WI38 (cell line): ENCODE data around the gene KRT17.

ENCODE experiments used
- H3K4me3 ChIP-seq: 2 replicates; pipeline ENCODE4 v1.5.1; 2011; ENCODE audit warnings: low read depth, mild to moderate bottlenecking, control low read depth, low read length
- TF ChIP-seq, protein P1 (sequence below): IDR thresholded peaks from 2 replicates; pipeline ENCODE4 v1.5.1; 2012; ENCODE audit warnings: low read depth, mild to moderate bottlenecking, control low read depth, low read length

The KRT17 gene

DNA sequence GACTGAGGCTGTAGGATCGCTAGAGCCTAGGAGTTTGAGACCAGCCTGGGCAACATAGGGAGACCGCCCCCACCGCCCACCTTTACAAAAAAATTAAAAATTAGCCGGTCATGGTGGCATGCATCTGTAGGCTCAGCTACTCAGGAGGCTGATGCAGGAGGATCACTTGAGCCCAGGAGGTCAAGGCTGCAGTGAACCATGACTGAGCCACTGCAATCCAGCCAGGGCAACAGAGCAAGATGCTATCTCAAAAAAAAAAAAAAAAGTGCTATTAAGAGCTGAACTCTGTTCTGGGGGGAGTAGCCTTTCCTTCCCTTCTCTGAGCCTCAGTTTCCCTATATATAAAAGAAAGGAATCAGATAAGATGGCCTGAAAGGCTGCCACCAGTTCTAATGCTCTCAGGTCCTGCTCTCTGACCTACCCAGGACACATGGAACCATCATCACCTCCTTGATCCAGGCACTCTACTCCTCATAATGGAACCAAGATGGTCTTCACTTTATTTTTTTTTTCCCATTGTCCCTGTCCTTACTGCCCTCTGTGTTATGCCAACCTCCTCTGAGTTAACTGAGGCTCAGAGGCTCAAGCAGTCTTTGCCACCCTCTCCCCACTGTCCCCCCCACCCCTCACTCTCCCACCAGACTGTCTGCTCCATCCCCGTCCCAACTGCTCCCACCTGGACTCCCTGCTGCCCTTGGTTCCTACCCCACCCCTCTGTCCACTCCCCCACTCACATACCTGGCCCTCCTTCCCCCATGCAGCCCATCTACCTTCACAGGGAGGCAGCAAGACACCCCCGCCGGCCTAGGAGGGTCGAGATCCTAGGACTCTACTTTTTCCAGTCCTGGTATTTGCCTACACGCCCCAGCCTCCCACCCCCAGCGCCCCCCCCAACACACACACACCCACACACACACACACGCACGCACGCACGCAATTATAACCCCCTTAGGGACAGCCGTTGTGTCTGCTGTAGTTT is 40.5 kb upstream of the KRT17 start:
- H3K4me3 ChIP-seq = no peak overlapping the region

DNA sequence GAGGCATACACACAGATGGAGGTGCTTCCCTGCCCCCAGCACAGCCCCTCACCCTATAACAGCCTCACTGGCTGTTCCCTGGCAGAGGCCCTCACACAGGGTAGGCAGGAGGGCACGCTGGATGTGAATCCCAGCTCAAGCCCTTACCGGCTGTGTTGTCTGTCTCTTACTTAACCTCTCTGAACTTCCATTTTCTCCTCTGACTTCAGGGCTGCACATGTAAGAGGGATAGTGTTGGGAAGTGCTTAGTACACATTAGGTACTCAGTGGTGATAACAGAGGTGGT is 39.7 kb upstream of the KRT17 start:
- TF ChIP-seq, protein P1, sequence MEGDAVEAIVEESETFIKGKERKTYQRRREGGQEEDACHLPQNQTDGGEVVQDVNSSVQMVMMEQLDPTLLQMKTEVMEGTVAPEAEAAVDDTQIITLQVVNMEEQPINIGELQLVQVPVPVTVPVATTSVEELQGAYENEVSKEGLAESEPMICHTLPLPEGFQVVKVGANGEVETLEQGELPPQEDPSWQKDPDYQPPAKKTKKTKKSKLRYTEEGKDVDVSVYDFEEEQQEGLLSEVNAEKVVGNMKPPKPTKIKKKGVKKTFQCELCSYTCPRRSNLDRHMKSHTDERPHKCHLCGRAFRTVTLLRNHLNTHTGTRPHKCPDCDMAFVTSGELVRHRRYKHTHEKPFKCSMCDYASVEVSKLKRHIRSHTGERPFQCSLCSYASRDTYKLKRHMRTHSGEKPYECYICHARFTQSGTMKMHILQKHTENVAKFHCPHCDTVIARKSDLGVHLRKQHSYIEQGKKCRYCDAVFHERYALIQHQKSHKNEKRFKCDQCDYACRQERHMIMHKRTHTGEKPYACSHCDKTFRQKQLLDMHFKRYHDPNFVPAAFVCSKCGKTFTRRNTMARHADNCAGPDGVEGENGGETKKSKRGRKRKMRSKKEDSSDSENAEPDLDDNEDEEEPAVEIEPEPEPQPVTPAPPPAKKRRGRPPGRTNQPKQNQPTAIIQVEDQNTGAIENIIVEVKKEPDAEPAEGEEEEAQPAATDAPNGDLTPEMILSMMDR = no peak
- H3K4me3 ChIP-seq = no peak overlapping the region

More for the DNA sequence above, 40.5 kb upstream of the KRT17 start:
- TF ChIP-seq, protein P1 = no peak

DNA sequence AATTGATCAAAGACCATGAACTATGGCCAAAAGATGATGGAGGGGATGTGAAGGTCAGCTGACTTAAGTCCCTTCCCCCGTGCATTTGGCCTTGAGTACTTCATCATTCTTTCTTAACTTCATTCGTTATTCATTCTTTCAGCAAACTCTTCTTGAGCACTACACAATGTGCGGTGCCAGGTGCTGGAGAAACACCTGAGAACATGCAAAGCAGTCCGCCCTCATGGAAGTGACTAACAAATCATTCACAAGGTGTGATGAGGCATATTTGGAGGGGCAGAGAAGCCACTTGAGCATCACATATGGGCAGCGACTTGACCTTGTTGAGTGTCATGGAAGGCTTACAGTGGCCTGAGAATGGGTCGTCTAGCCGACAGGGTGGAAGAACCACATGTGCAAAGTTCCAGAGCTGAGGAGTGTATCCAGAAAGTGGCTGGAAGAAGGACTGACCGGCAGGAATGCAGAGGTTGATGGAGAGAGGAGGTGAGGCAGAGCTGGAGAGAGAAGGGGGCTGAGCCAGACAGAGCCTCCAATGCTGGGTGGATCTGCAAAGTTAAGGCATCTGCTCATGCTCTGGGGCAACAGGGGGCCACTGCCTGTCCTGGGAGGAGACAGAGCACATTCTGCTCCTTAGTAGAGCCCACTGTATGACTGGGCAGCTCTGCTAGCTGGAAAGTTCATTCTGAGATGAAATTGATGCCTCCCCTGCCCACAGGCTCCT is 39.2 kb upstream of the KRT17 start:
- no peak overlapping the region for H3K4me3 ChIP-seq
- TF ChIP-seq, protein P1 = no peak

DNA sequence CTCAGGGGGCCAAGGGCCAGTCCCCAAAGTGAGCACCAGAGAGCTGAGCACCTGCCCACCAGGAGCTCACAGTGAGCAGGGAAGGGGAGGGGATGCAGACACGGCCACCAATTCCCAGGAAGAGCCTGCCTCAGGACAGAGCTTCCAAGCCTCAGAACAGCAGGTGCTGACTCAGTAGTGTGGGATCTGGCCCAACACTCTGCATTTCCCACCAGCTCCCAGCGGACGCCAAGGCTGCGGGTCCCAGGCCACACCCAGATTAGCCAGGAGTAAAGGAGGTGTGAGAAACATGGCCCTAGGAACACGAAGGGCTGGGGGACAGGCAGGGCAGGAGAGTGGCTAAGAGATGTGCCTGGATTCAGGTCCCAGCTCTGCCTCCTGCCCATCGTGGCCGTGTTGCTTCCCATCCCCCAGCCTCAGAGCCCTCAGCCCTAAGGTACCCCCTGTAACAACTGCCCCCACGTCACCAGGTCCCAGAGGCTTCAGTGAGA is 35.9 kb upstream of the KRT17 start:
- TF ChIP-seq, protein P1 = no peak
- no peak overlapping the region for H3K4me3 ChIP-seq

DNA sequence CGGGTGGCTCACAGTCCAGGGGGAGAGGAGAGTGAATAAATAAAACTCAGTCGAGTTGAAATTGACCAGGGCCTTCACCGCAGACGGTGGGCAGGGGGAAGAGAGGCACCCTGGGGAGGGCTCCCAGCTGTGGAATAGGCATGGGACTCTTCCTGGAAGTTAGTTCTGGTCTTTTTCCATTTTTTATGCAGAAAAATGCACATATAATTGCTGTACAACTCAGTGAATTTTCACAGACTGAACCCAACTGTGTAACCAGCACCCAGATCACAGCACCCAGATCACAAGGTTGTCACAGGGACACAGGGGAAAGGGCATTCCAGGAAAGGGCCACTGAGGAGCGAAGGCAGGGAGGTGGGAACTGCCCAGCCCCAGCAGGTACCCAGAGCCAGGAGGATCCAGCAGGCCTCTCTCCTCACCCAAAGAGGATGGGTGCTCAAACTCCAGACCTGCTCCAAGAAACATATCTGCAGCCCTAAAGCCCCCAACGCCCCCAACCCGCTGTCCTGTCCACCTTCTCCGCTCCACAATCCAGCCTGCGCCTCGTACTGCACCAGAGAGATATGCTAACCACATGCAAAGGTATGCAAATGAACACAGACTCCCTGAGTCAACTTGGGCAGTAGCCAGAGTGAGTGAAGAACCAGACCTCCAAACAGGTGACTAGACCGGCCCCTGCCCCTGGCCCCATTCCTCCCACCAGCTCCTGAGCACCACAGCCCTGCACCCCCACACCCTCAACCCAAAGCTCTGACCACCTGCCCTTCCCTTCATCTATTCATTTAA is 35.2 kb upstream of the KRT17 start:
- TF ChIP-seq, protein P1 = no peak
- H3K4me3 ChIP-seq = no peak overlapping the region

DNA sequence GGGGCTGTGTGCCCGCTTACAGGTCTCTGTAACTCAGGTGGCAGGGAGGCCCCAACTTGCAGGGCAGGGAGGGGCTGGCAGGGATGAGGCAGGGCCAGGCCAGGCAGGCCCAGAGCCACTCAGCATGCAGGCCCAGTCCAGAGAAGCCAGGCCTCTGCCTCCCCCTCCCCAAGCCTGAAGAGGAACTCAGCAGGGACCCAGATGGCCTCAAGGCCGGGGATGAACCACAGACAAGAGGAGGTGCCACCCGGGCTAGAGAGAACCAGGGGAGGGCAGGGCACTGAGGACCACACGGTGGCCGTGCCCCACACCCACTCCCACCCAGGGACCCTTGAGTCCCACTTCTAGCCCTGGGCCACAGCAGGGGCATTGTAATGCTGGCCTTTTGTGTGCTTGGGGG is 34.5 kb upstream of the KRT17 start:
- TF ChIP-seq, protein P1 = no peak
- no peak overlapping the region for H3K4me3 ChIP-seq
